Cardiac septum (tissue), 1 donor: Measurements from ENCODE around the gene FILIP1L. TPM values are rescaled to one million over a fixed set of nuclear protein-coding genes. Genes with fewer than 3 reads are reported as not detected.

Experiments
- DNase-seq: peaks from one replicate; pipeline ENCODE4 v3.0.0-alpha.2; 2020; ENCODE audit warnings: low spot score
- intact Hi-C: fragments of 100-400 bp; cut with DNase I; formaldehyde crosslinking; loops from one replicate; pipeline ENCODE4 v1.14.0; 2022
- total RNA-seq: library from RNA; stranded (reverse); fragmentation: NEBNext Ultra II Directional; extraction: Animal tissue kit (Norgen Biotek cat#: 25700); gene quantifications from one replicate; pipeline ENCODE4 v1.2.1, GENCODE V29; 2021
- donor health status: DM: no; HTN: no; CAD: no.

The FILIP1L gene
- total RNA-seq, 1 donor from 2014 or later = 120 TPM

DNA sequence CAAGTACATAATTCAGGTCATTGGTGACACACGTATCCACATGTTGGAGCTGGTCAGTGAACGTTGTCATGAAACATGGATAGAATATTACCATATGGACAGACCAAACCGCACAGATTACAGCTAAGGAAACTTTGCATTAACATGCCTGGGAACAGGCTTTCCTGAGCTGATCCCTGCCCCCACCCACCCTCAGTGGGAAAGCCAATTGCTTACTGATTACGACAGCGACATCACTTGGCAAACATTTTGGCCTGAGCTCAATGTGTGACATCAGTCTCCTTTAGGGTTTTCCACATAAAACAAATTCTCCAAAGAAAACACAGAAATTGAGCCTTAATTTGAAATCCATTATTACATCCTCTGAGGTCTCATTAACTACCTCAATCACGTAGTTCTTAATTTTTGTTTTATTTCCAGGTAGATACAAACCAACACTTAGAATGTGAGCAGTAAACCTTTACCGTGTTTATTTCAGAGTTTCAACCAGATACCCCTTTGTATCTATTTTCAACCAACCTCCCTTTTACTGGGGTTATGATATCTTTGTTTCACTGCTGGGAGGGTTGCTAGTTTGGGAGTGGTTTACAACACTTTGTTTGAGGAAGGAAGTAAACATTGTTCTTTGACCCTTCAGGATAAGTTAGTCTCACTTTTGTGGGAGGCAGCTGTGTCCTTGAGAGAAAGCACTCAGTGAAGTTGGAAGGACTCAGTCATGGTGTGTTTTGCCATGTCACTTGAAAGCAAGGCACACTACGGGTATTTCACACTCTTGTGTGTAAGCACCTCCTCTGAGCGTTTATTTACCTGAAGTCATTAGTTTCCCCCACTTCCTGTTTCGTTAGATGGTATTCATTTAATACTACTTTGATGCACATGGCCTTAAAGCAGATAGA is 193.6 kb downstream of the FILIP1L start:
- DNase-seq = peak; percentile 83
- intact Hi-C loops = loop anchor here (5.0 kb wide), 2 partner anchors 38 to 73 kb away; no protein-coding TSS in a partner anchor

DNA sequence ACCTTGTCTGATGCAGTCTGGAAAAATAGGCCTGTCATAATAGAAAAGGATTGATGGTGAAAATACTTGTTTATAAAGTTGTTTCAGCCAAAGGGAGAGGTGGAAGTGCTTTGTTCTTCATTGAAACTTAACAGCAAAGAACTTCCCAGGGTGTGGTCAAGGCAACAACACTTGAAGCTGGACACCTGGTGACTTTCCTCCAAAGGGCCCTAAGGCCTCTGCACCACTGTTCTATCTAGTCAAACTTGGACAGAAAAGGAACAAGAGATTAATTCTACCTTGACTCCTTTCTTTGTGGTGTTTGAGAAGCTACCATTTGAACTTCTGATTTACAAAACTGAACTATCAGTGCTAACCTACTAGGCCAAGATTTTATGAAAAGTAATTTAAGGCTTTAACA is 194.6 kb downstream of the FILIP1L start:
- DNase-seq = no peak
- intact Hi-C loops = loop anchor here (5.0 kb wide), 2 partner anchors 37 to 72 kb away; no protein-coding TSS in a partner anchor

DNA sequence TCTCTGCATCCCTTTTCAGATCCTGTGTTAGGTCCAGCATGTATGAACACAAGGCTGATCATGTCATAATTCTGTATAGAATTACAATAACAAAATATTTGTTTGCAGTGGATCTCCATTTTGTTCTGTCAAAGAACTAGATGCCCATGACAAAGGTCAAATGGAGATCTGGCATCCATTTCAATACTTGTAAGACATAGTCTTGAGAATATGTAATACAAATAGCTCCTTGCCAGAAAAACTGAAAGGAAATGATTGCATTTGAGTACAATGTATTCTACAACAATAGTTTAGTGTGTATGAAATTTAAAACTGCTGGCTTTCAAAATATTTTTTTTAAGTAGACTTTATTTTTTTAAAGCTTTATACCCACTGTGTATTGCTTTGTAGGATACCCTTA is 195.6 kb downstream of the FILIP1L start:
- intact Hi-C loops = no loop called here

GRCh38 chr3:99915906-99916432 is 198.3 kb downstream of the FILIP1L start:
- DNase-seq = no peak
- intact Hi-C loops = no loop called here

More for the DNA sequence above, 195.6 kb downstream of the FILIP1L start:
- no peak for DNase-seq

- intact Hi-C loops = no loop called here
- no peak for DNase-seq
Measured at GRCh38 chr3:99911433-99911832, 202.9 kb downstream of the FILIP1L start.

- DNase-seq = no peak
- intact Hi-C loops = no loop called here
Measured at GRCh38 chr3:99910752-99911290, 203.5 kb downstream of the FILIP1L start.

GRCh38 chr3:99909714-99910495 is 204.4 kb downstream of the FILIP1L start:
- intact Hi-C loops = no loop called here
- DNase-seq = no peak

- DNase-seq = no peak
- intact Hi-C loops = no loop called here
Measured at GRCh38 chr3:99907959-99908544, 206.2 kb downstream of the FILIP1L start.

DNA sequence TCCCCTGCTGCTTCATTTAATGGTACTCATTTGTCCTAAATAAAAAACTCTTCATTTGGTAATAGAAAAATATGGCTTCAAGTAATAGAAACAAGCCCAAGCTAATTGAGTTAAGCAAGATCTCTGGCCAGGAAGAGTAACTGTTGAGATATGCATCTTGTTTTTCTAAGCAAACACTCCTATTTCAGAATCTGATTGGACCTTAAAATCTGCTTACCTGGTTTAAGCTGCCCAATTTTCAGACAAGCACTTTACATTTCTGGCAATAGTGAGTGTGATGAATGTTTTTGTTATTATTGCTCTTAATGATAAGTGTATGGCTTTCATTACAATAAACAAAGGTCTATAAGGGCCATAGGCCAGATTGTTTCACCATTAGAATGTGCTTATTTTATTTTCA is 210.4 kb downstream of the FILIP1L start:
- intact Hi-C loops = no loop called here
- no peak for DNase-seq

- intact Hi-C loops = no loop called here
- DNase-seq = no peak
Measured at GRCh38 chr3:99902091-99902490, 212.2 kb downstream of the FILIP1L start.

DNA sequence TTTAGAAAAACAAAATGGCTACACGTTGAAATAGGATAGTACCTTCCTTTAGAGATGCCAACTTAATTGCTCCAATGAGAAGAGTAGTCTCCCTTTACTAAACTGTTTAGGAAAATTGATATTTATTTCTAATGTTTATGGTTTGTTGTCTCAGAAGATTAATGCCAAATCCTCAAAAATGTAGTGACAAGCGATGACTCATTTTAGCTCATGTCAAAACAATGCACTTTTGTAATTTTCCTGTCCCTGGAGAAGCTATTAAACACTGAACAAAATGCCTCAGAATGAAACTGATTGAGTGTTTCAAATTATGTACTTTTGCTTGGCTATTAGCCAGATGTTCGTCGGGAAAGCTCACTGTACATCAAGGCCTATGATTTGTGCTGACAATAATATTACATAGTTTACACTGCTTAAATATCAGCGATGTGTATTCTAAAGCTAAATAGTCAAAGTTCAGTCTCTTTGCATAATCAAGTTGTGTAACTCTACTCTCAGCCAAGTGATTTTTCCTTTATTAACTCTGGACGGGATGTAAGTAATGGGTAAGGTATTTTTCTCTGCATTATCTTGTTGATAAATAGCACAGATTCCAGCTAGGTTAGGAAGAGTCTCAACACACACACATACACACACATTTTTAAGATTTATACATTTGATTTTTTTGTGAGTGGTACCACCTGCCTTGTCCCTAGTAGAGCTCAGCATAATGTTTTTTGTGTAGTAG is 212.9 kb downstream of the FILIP1L start:
- intact Hi-C loops = no loop called here

DNA sequence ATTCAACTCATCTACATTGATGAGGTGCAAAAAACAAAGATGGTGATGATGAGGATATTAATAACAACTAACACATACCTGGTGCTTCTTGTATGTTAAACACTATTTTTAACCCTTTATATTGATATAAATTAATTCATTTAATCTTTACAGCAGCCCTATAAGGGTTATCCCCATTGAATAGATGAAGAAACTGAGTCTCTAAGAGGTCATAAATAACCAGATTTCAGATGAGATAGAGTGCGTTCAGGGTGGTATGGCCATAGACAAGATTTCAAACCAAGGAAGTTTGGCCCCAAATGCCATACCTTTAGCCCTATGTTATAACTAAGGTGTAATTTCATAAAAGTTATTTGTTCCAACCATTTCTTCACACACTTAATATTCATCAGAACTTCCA is 214.1 kb downstream of the FILIP1L start:
- intact Hi-C loops = no loop called here
- DNase-seq = no peak

More for the DNA sequence above, 212.9 kb downstream of the FILIP1L start:
- no peak for DNase-seq

DNA sequence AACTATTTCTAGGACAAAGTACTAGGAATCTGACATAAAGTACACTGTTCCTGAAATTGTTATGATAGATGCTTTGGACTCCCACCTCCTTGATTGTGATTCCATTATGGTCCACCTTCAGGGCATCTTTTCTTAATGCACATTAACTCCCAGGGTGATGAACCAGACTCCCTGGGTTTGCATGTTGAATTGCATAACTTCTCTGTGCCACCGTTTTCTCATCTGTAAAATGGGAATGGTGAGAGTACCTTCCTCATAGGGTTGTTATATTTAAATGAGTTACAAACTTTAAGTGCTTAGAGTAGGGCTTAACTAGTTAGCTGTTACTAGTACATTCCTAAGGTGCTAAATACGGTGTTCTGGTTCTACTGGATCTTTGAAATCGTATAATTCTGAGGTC is 214.7 kb downstream of the FILIP1L start:
- DNase-seq = no peak
- intact Hi-C loops = no loop called here

DNA sequence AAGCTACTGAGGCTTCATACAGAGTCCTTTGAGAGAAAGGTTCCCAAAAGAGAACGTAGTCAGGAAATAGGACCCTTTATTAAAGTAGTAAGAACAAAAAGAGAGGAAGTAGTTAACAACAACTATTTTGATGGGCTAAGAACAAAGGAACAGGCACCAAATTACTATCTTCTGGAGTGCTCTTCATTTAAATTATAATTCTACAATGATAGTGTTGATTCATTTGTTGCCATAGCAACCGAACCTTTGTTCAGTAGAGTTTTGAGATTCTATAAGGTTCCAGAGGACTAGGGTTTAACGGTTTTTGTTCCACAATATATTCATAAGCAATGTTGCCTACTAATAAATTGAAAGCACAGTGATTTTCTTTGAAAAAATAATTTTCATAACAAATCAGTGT is 217.8 kb downstream of the FILIP1L start:
- intact Hi-C loops = no loop called here
- DNase-seq = no peak

GRCh38 chr3:99895703-99896441 is 218.4 kb downstream of the FILIP1L start:
- DNase-seq = no peak
- intact Hi-C loops = no loop called here

- intact Hi-C loops = no loop called here
- DNase-seq = no peak
Measured at GRCh38 chr3:99895131-99895696, 219.1 kb downstream of the FILIP1L start.

DNA sequence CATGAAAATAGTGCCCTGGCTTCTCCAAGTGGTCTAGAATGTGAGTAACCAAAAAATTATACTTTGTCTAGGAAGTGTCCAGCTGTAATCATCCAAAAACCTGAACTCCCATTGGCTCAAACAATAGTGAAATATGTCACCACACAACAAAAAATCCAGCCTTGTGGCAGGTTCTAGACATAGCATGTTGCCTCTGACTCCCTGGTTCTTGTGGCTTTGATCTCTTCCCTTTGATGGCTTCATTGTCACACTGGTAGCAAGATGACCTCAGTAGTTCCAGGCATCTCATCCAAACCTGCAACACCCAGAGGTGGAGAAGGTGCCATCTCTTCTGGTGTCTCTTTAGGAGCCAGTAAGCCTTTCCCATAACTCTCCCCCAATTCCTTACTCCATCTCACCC is 222.0 kb downstream of the FILIP1L start:
- intact Hi-C loops = no loop called here
- DNase-seq = no peak
